Trophoblast cell (in vitro differentiated cells and primary cell): ENCODE results near the gene PTPRN.

Experiments used
- DNase-seq, 2 donors: peaks; one replicate each; pipeline ENCODE4 v3.0.0-alpha.2; 2016
- H2AFZ ChIP-seq: 2 replicates; pipeline ENCODE4 v1.6.1; 2013; ENCODE audit warnings: low read length, moderate library complexity, mild to moderate bottlenecking; ENCODE audit not compliant: insufficient read depth, poor library complexity
- H2AK5ac ChIP-seq: 2 replicates; pipeline ENCODE4 v1.6.1; 2013; ENCODE audit warnings: mild to moderate bottlenecking, low read length
- H2BK120ac ChIP-seq: 2 replicates; pipeline ENCODE4 v1.6.1; 2013; ENCODE audit warnings: low read length, mild to moderate bottlenecking, moderate library complexity; ENCODE audit not compliant: insufficient read depth, poor library complexity
- H2BK12ac ChIP-seq: 2 replicates; pipeline ENCODE4 v1.6.1; 2013; ENCODE audit warnings: mild to moderate bottlenecking, low read length, moderate library complexity
- H2BK5ac ChIP-seq: 2 replicates; pipeline ENCODE4 v1.6.1; 2013; ENCODE audit warnings: low read length, low read depth, moderate library complexity, mild to moderate bottlenecking; ENCODE audit not compliant: poor library complexity
- H3K14ac ChIP-seq: 2 replicates; pipeline ENCODE4 v1.6.1; 2013; ENCODE audit warnings: mild to moderate bottlenecking, low read length
- H3K18ac ChIP-seq: 2 replicates; pipeline ENCODE4 v1.6.1; 2013; ENCODE audit warnings: mild to moderate bottlenecking, low read length
- H3K23ac ChIP-seq: 2 replicates; pipeline ENCODE4 v1.6.1; 2013; ENCODE audit warnings: low read length
- H3K27ac ChIP-seq: 2 replicates; pipeline ENCODE4 v1.5.1; 2013; ENCODE audit warnings: low read depth, mild to moderate bottlenecking, inconsistent platforms, low read length, moderate library complexity
- H3K27me3 ChIP-seq: 2 replicates; pipeline ENCODE4 v1.6.1; 2013; ENCODE audit warnings: inconsistent platforms, mild to moderate bottlenecking, low read length, moderate library complexity; ENCODE audit not compliant: insufficient read depth
- H3K36me3 ChIP-seq, 2 experiments: 1 replicate in 1 of 2; 2 replicates in 1 of 2; pipeline ENCODE4 v1.6.1; 2013; ENCODE audit warnings: low read length in 2 of 2, mild to moderate bottlenecking in 2 of 2, moderate library complexity in 1 of 2; ENCODE audit not compliant: insufficient read depth in 2 of 2, control insufficient read depth in 1 of 2
- H3K4ac ChIP-seq: 2 replicates; pipeline ENCODE4 v1.6.1; 2013; ENCODE audit warnings: low read depth, mild to moderate bottlenecking, low read length, moderate library complexity
- H3K4me1 ChIP-seq, 2 experiments: 1 replicate in 1 of 2; 2 replicates in 1 of 2; pipeline ENCODE4 v1.6.1; 2013; ENCODE audit warnings: low read length in 2 of 2, mild to moderate bottlenecking in 2 of 2, moderate library complexity in 1 of 2; ENCODE audit not compliant: insufficient read depth in 2 of 2, control insufficient read depth in 1 of 2
- H3K4me2 ChIP-seq: 2 replicates; pipeline ENCODE4 v1.6.1; 2013; ENCODE audit warnings: inconsistent platforms, mild to moderate bottlenecking, low read length, moderate library complexity
- H3K4me3 ChIP-seq: 2 replicates; pipeline ENCODE4 v1.5.1; 2013; ENCODE audit warnings: mild to moderate bottlenecking, low read depth, low read length, inconsistent platforms
- H3K79me1 ChIP-seq: one replicate; pipeline ENCODE4 v1.6.1; 2013; ENCODE audit warnings: low read length
- H3K79me2 ChIP-seq: 2 replicates; pipeline ENCODE4 v1.6.1; 2013; ENCODE audit warnings: low read length, mild to moderate bottlenecking; ENCODE audit not compliant: control insufficient read depth, insufficient read depth, poor library complexity
- H3K9ac ChIP-seq: 2 replicates; pipeline ENCODE4 v1.6.1; 2013; ENCODE audit warnings: mild to moderate bottlenecking, low read length
- H3K9me3 ChIP-seq: 2 replicates; pipeline ENCODE4 v1.6.1; 2013; ENCODE audit warnings: low read depth, mild to moderate bottlenecking, control low read depth, inconsistent platforms, low read length; ENCODE audit not compliant: insufficient read depth
- H4K12ac ChIP-seq: 2 replicates; pipeline ENCODE4 v1.6.1; 2013; ENCODE audit warnings: low read depth, mild to moderate bottlenecking, low read length, moderate library complexity
- H4K8ac ChIP-seq: 2 replicates; pipeline ENCODE4 v1.6.1; 2013; ENCODE audit warnings: low read depth, mild to moderate bottlenecking, low read length, moderate library complexity
- H4K91ac ChIP-seq: one replicate; pipeline ENCODE4 v1.6.1; 2013; ENCODE audit warnings: low read depth, mild to moderate bottlenecking, low read length, moderate library complexity
- WGBS: extraction: QIAGEN DNeasy Blood & Tissue Kit; methylation state at CpG from one replicate; pipeline ENCODE4 v1.1.7; 2013; ENCODE audit warnings: missing lambda C conversion rate; ENCODE audit not compliant: insufficient read length, insufficient coverage; ENCODE audit errors: extremely low coverage; 5-methylcytosine and 5-hydroxymethylcytosine counted together

The PTPRN gene

GRCh38 chr2:219273937-219274336 is 35.3 kb downstream of the PTPRN start:
- no CpG with 5 or more reads among the region's 3 CpGs for WGBS
- peak overlapping the region; percentile 58 for H2BK12ac ChIP-seq

GRCh38 chr2:219272995-219273394 is 36.2 kb downstream of the PTPRN start:
- peak in 1 of 2 donors; percentile 34 for DNase-seq
- H3K4me3 ChIP-seq: no peak overlapping the region
- H3K79me2 ChIP-seq: peaks cover 2% of the 10 kb centered on the region
- H4K8ac ChIP-seq: no peak overlapping the region
- no peak overlapping the region for H4K12ac ChIP-seq
- H3K79me1 ChIP-seq: peaks cover 11% of the 10 kb centered on the region
- no peaks in the 10 kb centered on the region for H3K9me3 ChIP-seq
- no peak overlapping the region for H3K4ac ChIP-seq
- H3K14ac ChIP-seq: no peak overlapping the region
- no peaks in the 10 kb centered on the region for H3K36me3 ChIP-seq
- no peak overlapping the region for H3K23ac ChIP-seq
- H3K4me2 ChIP-seq: no peak overlapping the region
- no peak overlapping the region for H3K9ac ChIP-seq
- no peaks in the 10 kb centered on the region for H3K27me3 ChIP-seq
- H3K4me1 ChIP-seq: peaks cover 13 to 14% of the 10 kb centered on the region in 2 experiments
- H2AFZ ChIP-seq: no peak overlapping the region
- H2BK5ac ChIP-seq: no peak overlapping the region
- H3K27ac ChIP-seq: no peak overlapping the region
- no peak overlapping the region for H3K18ac ChIP-seq
- WGBS: no CpG with 5 or more reads among the region's 2 CpGs
- no peak overlapping the region for H2AK5ac ChIP-seq
- peak overlapping the region; percentile 29 for H4K91ac ChIP-seq
- H2BK12ac ChIP-seq: no peak overlapping the region
- H2BK120ac ChIP-seq: no peak overlapping the region

More at GRCh38 chr2:219273937-219274336, 35.3 kb downstream of the PTPRN start:
- peak overlapping the region; percentile 80 for H3K14ac ChIP-seq
- peaks cover 19% of the 10 kb centered on the region for H3K79me1 ChIP-seq
- H3K18ac ChIP-seq: peak overlapping the region; percentile 71
- no peaks in the 10 kb centered on the region for H3K9me3 ChIP-seq
- H4K8ac ChIP-seq: peak overlapping the region; percentile 63
- peak overlapping the region; percentile 96 for H3K27ac ChIP-seq
- H2AK5ac ChIP-seq: peak overlapping the region; percentile 21
- H3K27me3 ChIP-seq: no peaks in the 10 kb centered on the region
- H3K79me2 ChIP-seq: peaks cover 2% of the 10 kb centered on the region
- H4K12ac ChIP-seq: peak overlapping the region; percentile 71
- no peaks in the 10 kb centered on the region for H3K36me3 ChIP-seq
- peak overlapping the region; percentile 50 for H3K4me2 ChIP-seq
- DNase-seq: peak; percentile 93
- H2AFZ ChIP-seq: peak overlapping the region; percentile 28
- H3K4me3 ChIP-seq: no peak overlapping the region
- peak overlapping the region; percentile 95 for H4K91ac ChIP-seq
- H3K9ac ChIP-seq: no peak overlapping the region
- H3K23ac ChIP-seq: no peak overlapping the region
- H2BK5ac ChIP-seq: peak overlapping the region; percentile 88
- peaks cover 18 to 22% of the 10 kb centered on the region in 2 experiments for H3K4me1 ChIP-seq
- peak overlapping the region; percentile 80 for H2BK120ac ChIP-seq
- no peak overlapping the region for H3K4ac ChIP-seq

GRCh38 chr2:219272356-219272755 is 36.8 kb downstream of the PTPRN start:
- Histone ChIP-seq H2BK5ac (no peak overlapping the region), H2BK120ac (no peak overlapping the region), H3K18ac (no peak overlapping the region), H3K4me2 (no peak overlapping the region), H3K9ac (no peak overlapping the region), H3K27ac (no peak overlapping the region), H4K91ac (no peak overlapping the region), H3K27me3 (no peaks in the 10 kb centered on the region), H4K8ac (no peak overlapping the region), H3K79me2 (peaks cover 2% of the 10 kb centered on the region), H2BK12ac (no peak overlapping the region), H3K4ac (no peak overlapping the region), H3K9me3 (no peaks in the 10 kb centered on the region), H3K79me1 (peaks cover 9% of the 10 kb centered on the region), H3K36me3 (no peaks in the 10 kb centered on the region), H2AFZ (no peak overlapping the region), H2AK5ac (no peak overlapping the region), H3K4me3 (no peak overlapping the region), H3K23ac (no peak overlapping the region), H4K12ac (no peak overlapping the region), H3K4me1 (peaks cover 10 to 12% of the 10 kb centered on the region in 2 experiments), H3K14ac (no peak overlapping the region)
- no CpG with 5 or more reads among the region's 4 CpGs for WGBS
- DNase-seq: no peak

- H3K4ac ChIP-seq: no peak overlapping the region
- H3K4me3 ChIP-seq: no peak overlapping the region
- no peak overlapping the region for H4K12ac ChIP-seq
- H3K9me3 ChIP-seq: peaks cover 1% of the 10 kb centered on the region
- no peak overlapping the region for H4K8ac ChIP-seq
- no peak for DNase-seq
- no peak overlapping the region for H2AK5ac ChIP-seq
- H3K18ac ChIP-seq: no peak overlapping the region
- no peak overlapping the region for H4K91ac ChIP-seq
- no peak overlapping the region for H2BK5ac ChIP-seq
- no CpG with 5 or more reads among the region's 2 CpGs for WGBS
- H2AFZ ChIP-seq: no peak overlapping the region
- peaks cover 2% of the 10 kb centered on the region for H3K79me2 ChIP-seq
- H3K4me2 ChIP-seq: no peak overlapping the region
- H3K79me1 ChIP-seq: peaks cover 9% of the 10 kb centered on the region
- peaks cover 10 to 12% of the 10 kb centered on the region in 2 experiments for H3K4me1 ChIP-seq
- no peak overlapping the region for H3K14ac ChIP-seq
- no peak overlapping the region for H3K9ac ChIP-seq
- no peak overlapping the region for H2BK12ac ChIP-seq
- H3K23ac ChIP-seq: no peak overlapping the region
- H3K27me3 ChIP-seq: no peaks in the 10 kb centered on the region
- no peak overlapping the region for H3K27ac ChIP-seq
- no peaks in the 10 kb centered on the region for H3K36me3 ChIP-seq
- no peak overlapping the region for H2BK120ac ChIP-seq
Measured at GRCh38 chr2:219271021-219271420, 38.2 kb downstream of the PTPRN start.
